ENCODE measurements around the gene SLC8A2. TPM values are rescaled to one million over a fixed set of nuclear protein-coding genes. Genes with fewer than 3 reads are reported as not detected.

The SLC8A2 gene
- total and polyA plus RNA-seq, 2 of the 8 experiments (the other 6 are each of a cell fraction or from before 2014, with no cell fraction given): 7.3 to 12.4 TPM

GRCh38 chr19:47417746-47418691 lies 53.7 kb downstream of the SLC8A2 start (continued):
- TF ChIP-seq, protein P1, sequence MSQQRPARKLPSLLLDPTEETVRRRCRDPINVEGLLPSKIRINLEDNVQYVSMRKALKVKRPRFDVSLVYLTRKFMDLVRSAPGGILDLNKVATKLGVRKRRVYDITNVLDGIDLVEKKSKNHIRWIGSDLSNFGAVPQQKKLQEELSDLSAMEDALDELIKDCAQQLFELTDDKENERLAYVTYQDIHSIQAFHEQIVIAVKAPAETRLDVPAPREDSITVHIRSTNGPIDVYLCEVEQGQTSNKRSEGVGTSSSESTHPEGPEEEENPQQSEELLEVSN (IDR thresholded peaks at IDR 0.05): no peak
- no peak for TF ChIP-seq SP2 (IDR thresholded peaks at IDR 0.05; ENCODE audit: low read length)
- TF ChIP-seq BACH1 (IDR thresholded peaks at IDR 0.05; ENCODE audit: low read length): no peak
- TF ChIP-seq SIN3A (conservative IDR thresholded peaks at IDR 0.05 in 1 of 2, IDR thresholded peaks at IDR 0.05 in 1 of 2; ENCODE audit: low read depth in 1 of 2, low read length in 2 of 2): peak; percentile 10 to 13; a peak in 1 of 4 replicates
- TF ChIP-seq CTBP2 (IDR thresholded peaks at IDR 0.05; ENCODE audit: borderline replicate concordance, insufficient read depth, insufficient read length, low read length): no peak
- TF ChIP-seq CBX5 (IDR thresholded peaks at IDR 0.05; ENCODE audit: low read depth, low read length): no peak
- TF ChIP-seq CREB1 (IDR thresholded peaks at IDR 0.05): no peak
- no peak for TF ChIP-seq BRCA1 (IDR thresholded peaks at IDR 0.05; ENCODE audit: low read depth, low read length)
- no peak for TF ChIP-seq KDM5A (IDR thresholded peaks at IDR 0.05; ENCODE audit: low read length)
- TF ChIP-seq EP300 (IDR thresholded peaks at IDR 0.05; ENCODE audit: borderline replicate concordance in 1 of 2, low read depth in 2 of 2, low read length in 2 of 2): no peak
- no peak for TF ChIP-seq POU5F1 (IDR thresholded peaks at IDR 0.05; ENCODE audit: low read depth, low read length)
- TF ChIP-seq SIRT6 (IDR thresholded peaks at IDR 0.05; ENCODE audit: low read length): no peak
- no peak for TF ChIP-seq HDAC2 (IDR thresholded peaks at IDR 0.05; ENCODE audit: borderline replicate concordance in 1 of 2, low read depth in 2 of 2, low read length in 2 of 2)
- peak; percentile 60; the same call in 1 of the 2 replicates for TF ChIP-seq SUZ12 (IDR thresholded peaks at IDR 0.05; ENCODE audit: low read length)
- no peak for TF ChIP-seq JUN (IDR thresholded peaks at IDR 0.05; ENCODE audit: low read depth, low read length)
- TF ChIP-seq RAD21 (IDR thresholded peaks at IDR 0.05 in 1 of 2, conservative IDR thresholded peaks at IDR 0.05 in 1 of 2; ENCODE audit: low read depth in 2 of 2, low read length in 2 of 2): no peak
- no peak for TF ChIP-seq SIX5 (IDR thresholded peaks at IDR 0.05; ENCODE audit: low read depth, low read length)
- TF ChIP-seq CHD1 (IDR thresholded peaks at IDR 0.05; ENCODE audit: low read depth, low read length): no peak
- TF ChIP-seq NRF1 (IDR thresholded peaks at IDR 0.05; ENCODE audit: low read depth, low read length): no peak
- peak; percentile 60 for TF ChIP-seq EZH2 (IDR thresholded peaks at IDR 0.05; ENCODE audit: low read depth, low read length, severe bottlenecking)
- TF ChIP-seq KDM1A (IDR thresholded peaks at IDR 0.05; ENCODE audit: borderline replicate concordance, low read length): no peak
- no peak for TF ChIP-seq FOSL1 (IDR thresholded peaks at IDR 0.05; ENCODE audit: insufficient read depth, low read depth, low read length)
- no peak for TF ChIP-seq ASH2L (IDR thresholded peaks at IDR 0.05; ENCODE audit: low read length)
